ENCODE data around the gene GRID1.

- TF ChIP-seq CTCF (IDR thresholded peaks at IDR 0.05) (no peak), POLR2A (IDR thresholded peaks at IDR 0.05) (no peak)
Observed at GRCh38 chr10:85593226-85593772, 773.3 kb downstream of the GRID1 start.
